Sigmoid colon (tissue), 4 donors: ENCODE results near the gene TCN1.

Experiments used
- POLR2AphosphoS5 ChIP-seq, 4 donors: sonication (generic); formaldehyde crosslinking; IDR thresholded peaks; one replicate each; pipeline ENCODE4 v1.6.1; 2017; ENCODE audit warnings: antibody characterized with exemption in 4 of 4
- TF ChIP-seq, protein P1 (sequence below), 4 experiments: fragments of 450-650 bp in 3 of 4; fragments of 200-600 bp in 1 of 4; IDR thresholded peaks; one replicate each; pipeline ENCODE4 v1.5.1; 2016 to 2019; ENCODE audit warnings: antibody characterized with exemption in 4 of 4, mild to moderate bottlenecking in 3 of 4, moderate library complexity in 2 of 4

DNA sequence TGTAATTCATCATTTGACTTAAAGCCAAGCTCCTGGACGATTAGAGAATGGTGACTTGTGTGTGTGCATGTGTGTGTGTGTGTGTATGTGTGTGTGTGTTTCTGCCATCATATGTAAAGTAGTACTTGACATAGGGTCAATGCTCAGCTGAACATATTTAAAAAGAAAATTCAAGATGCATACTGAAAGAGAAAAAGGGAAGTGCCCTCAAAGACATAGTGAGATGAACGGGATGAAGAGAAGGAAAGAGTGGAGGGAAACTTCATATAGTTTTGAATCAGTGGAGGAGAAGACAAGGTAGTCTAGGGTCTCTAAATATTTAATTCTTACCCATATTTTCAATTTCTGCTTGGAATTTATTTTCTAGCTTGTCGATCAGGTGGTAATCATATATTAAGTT lies 4.0 kb downstream of the TCN1 start:
- no peak for TF ChIP-seq POLR2AphosphoS5 (IDR thresholded peaks at IDR 0.05)
- TF ChIP-seq, protein P1, sequence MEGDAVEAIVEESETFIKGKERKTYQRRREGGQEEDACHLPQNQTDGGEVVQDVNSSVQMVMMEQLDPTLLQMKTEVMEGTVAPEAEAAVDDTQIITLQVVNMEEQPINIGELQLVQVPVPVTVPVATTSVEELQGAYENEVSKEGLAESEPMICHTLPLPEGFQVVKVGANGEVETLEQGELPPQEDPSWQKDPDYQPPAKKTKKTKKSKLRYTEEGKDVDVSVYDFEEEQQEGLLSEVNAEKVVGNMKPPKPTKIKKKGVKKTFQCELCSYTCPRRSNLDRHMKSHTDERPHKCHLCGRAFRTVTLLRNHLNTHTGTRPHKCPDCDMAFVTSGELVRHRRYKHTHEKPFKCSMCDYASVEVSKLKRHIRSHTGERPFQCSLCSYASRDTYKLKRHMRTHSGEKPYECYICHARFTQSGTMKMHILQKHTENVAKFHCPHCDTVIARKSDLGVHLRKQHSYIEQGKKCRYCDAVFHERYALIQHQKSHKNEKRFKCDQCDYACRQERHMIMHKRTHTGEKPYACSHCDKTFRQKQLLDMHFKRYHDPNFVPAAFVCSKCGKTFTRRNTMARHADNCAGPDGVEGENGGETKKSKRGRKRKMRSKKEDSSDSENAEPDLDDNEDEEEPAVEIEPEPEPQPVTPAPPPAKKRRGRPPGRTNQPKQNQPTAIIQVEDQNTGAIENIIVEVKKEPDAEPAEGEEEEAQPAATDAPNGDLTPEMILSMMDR (IDR thresholded peaks at IDR 0.05), result no peak
